Measurements from ENCODE around the gene ZNF644.

DNA sequence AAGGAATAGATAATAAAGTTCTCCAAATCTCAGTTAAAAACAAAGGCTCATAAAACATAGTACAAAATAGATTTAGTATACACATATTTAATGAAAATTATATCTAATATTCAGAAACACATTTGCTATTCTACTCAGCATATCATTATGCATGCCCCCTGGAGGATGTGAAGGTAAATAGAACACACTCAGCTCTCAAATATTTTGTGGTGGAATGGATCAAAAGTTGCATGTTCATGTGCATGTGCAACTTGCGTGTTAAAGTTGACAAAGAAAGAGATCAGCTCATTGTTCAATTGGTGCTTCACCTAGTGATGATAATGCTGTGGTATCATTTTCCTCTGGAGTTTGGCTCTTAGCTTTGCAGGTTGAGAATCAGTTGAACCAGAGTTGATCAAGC lies 4.9 kb upstream of the ZNF644 start:
- TF ChIP-seq, protein P1, sequence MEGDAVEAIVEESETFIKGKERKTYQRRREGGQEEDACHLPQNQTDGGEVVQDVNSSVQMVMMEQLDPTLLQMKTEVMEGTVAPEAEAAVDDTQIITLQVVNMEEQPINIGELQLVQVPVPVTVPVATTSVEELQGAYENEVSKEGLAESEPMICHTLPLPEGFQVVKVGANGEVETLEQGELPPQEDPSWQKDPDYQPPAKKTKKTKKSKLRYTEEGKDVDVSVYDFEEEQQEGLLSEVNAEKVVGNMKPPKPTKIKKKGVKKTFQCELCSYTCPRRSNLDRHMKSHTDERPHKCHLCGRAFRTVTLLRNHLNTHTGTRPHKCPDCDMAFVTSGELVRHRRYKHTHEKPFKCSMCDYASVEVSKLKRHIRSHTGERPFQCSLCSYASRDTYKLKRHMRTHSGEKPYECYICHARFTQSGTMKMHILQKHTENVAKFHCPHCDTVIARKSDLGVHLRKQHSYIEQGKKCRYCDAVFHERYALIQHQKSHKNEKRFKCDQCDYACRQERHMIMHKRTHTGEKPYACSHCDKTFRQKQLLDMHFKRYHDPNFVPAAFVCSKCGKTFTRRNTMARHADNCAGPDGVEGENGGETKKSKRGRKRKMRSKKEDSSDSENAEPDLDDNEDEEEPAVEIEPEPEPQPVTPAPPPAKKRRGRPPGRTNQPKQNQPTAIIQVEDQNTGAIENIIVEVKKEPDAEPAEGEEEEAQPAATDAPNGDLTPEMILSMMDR (IDR thresholded peaks at IDR 0.05 in 4 of 5, conservative IDR thresholded peaks at IDR 0.05 in 1 of 5): no peak
- TF ChIP-seq POLR2A (IDR thresholded peaks at IDR 0.05): no peak

Measured in gastrocnemius medialis (tissue), 4 donors.